ENCODE measurements around the gene NR3C1. TPM values are rescaled to one million over a fixed set of nuclear protein-coding genes. Genes with fewer than 3 reads are reported as not detected.

Gene NR3C1
- polyA plus RNA-seq, 4 donors = 37.5 to 42.2 (median 38.4) TPM

- no peak for DNase-seq (ENCODE audit: low read depth in 4 of 4, low spot score in 3 of 4)
These were observed 132.1 kb downstream of the NR3C1 start for GRCh38 chr5:143271431-143271830.

GRCh38 chr5:143268388-143268787 is 135.1 kb downstream of the NR3C1 start:
- DNase-seq (ENCODE audit: low read depth in 4 of 4, low spot score in 3 of 4) = no peak

- no peak for DNase-seq (ENCODE audit: low read depth in 4 of 4, low spot score in 3 of 4)
These were observed 136.3 kb downstream of the NR3C1 start for GRCh38 chr5:143267186-143267585.

- DNase-seq (ENCODE audit: low read depth in 4 of 4, low spot score in 3 of 4) = no peak
These were observed 137.5 kb downstream of the NR3C1 start for GRCh38 chr5:143265995-143266394.

GRCh38 chr5:143263272-143263810 is 140.1 kb downstream of the NR3C1 start:
- no peak for DNase-seq (ENCODE audit: low read depth in 4 of 4, low spot score in 3 of 4)

- DNase-seq (ENCODE audit: low read depth in 4 of 4, low spot score in 3 of 4) = no peak
These were observed 140.9 kb downstream of the NR3C1 start for GRCh38 chr5:143262393-143263174.

- DNase-seq (ENCODE audit: low read depth in 4 of 4, low spot score in 3 of 4) = no peak
These were observed 141.6 kb downstream of the NR3C1 start for GRCh38 chr5:143261748-143262392.

GRCh38 chr5:143259254-143259605 is 144.3 kb downstream of the NR3C1 start:
- DNase-seq (ENCODE audit: low read depth in 4 of 4, low spot score in 3 of 4) = no peak

GRCh38 chr5:143258559-143259253 is 144.8 kb downstream of the NR3C1 start:
- no peak for DNase-seq (ENCODE audit: low read depth in 4 of 4, low spot score in 3 of 4)

GRCh38 chr5:143254819-143255218 is 148.7 kb downstream of the NR3C1 start:
- DNase-seq (ENCODE audit: low read depth in 4 of 4, low spot score in 3 of 4) = no peak

GRCh38 chr5:143251946-143252345 is 151.5 kb downstream of the NR3C1 start:
- DNase-seq (ENCODE audit: low read depth in 4 of 4, low spot score in 3 of 4) = no peak

- DNase-seq (ENCODE audit: low read depth in 4 of 4, low spot score in 3 of 4) = no peak
These were observed 152.3 kb downstream of the NR3C1 start for GRCh38 chr5:143251190-143251589.

- DNase-seq (ENCODE audit: low read depth in 4 of 4, low spot score in 3 of 4) = no peak
These were observed 153.6 kb downstream of the NR3C1 start for GRCh38 chr5:143249851-143250250.

GRCh38 chr5:143248822-143249579 is 154.5 kb downstream of the NR3C1 start:
- DNase-seq (ENCODE audit: low read depth in 4 of 4, low spot score in 3 of 4) = no peak

GRCh38 chr5:143248391-143248790 is 155.1 kb downstream of the NR3C1 start:
- no peak for DNase-seq (ENCODE audit: low read depth in 4 of 4, low spot score in 3 of 4)

GRCh38 chr5:143247134-143247815 is 156.2 kb downstream of the NR3C1 start:
- DNase-seq (ENCODE audit: low read depth in 4 of 4, low spot score in 3 of 4) = no peak

GRCh38 chr5:143245929-143246561 is 157.4 kb downstream of the NR3C1 start:
- no peak for DNase-seq (ENCODE audit: low read depth in 4 of 4, low spot score in 3 of 4)

- DNase-seq (ENCODE audit: low read depth in 4 of 4, low spot score in 3 of 4) = no peak
These were observed 158.5 kb downstream of the NR3C1 start for GRCh38 chr5:143244990-143245389.

GRCh38 chr5:143244000-143244736 is 159.3 kb downstream of the NR3C1 start:
- DNase-seq (ENCODE audit: low read depth in 4 of 4, low spot score in 3 of 4) = no peak
